ENCODE measurements around the gene SH3RF3. TPM values are rescaled to one million over a fixed set of nuclear protein-coding genes. Genes with fewer than 3 reads are reported as not detected.

SH3RF3 gene
- total RNA-seq, 1 donor from 2014 or later, result 10.8 TPM

GRCh38 chr2:109246616-109247015 lies 117.6 kb downstream of the SH3RF3 start:
- no peak overlapping the region for H3K27ac ChIP-seq
- H3K4me3 ChIP-seq, result no peak overlapping the region
- TF ChIP-seq POLR2A (IDR thresholded peaks at IDR 0.05) (no peak), POLR2AphosphoS5 (IDR thresholded peaks at IDR 0.05; ENCODE audit: insufficient read depth in 1 of 2, low read depth in 1 of 2) (no peak)
- no peak for DNase-seq (ENCODE audit: extremely low spot score in 2 of 2)
- no peaks in the 10 kb centered on the region for H3K9me3 ChIP-seq
- peaks cover 45% of the 10 kb centered on the region for H3K4me1 ChIP-seq
- H3K27me3 ChIP-seq, result no peaks in the 10 kb centered on the region
- intact Hi-C loops (cut with DNase I), result no loop called here
- no peaks in the 10 kb centered on the region for H3K36me3 ChIP-seq

GRCh38 chr2:109247340-109247739 lies 118.3 kb downstream of the SH3RF3 start:
- H3K4me1 ChIP-seq, result peaks cover 37% of the 10 kb centered on the region

GRCh38 chr2:109247812-109248211 lies 118.8 kb downstream of the SH3RF3 start:
- intact Hi-C loops (cut with DNase I), result no loop called here

More at GRCh38 chr2:109247340-109247739, 118.3 kb downstream of the SH3RF3 start:
- no peaks in the 10 kb centered on the region for H3K27me3 ChIP-seq
- H3K27ac ChIP-seq, result no peak overlapping the region
- H3K36me3 ChIP-seq, result no peaks in the 10 kb centered on the region
- no peak for TF ChIP-seq CTCF (IDR thresholded peaks at IDR 0.05)
- no peak for TF ChIP-seq POLR2A (IDR thresholded peaks at IDR 0.05)
- TF ChIP-seq POLR2AphosphoS5 (IDR thresholded peaks at IDR 0.05; ENCODE audit: insufficient read depth in 1 of 2, low read depth in 1 of 2), result no peak
- intact Hi-C loops (cut with DNase I), result no loop called here
- H3K4me3 ChIP-seq, result no peak overlapping the region
- DNase-seq (ENCODE audit: extremely low spot score in 2 of 2), result no peak
- no peaks in the 10 kb centered on the region for H3K9me3 ChIP-seq

GRCh38 chr2:109248590-109248989 lies 119.6 kb downstream of the SH3RF3 start:
- Histone ChIP-seq H3K4me3 (no peak overlapping the region), H3K27ac (no peak overlapping the region), H3K9me3 (no peaks in the 10 kb centered on the region), H3K36me3 (no peaks in the 10 kb centered on the region), H3K27me3 (no peaks in the 10 kb centered on the region), H3K4me1 (peaks cover 25% of the 10 kb centered on the region)
- TF ChIP-seq POLR2A (IDR thresholded peaks at IDR 0.05) (no peak), POLR2AphosphoS5 (IDR thresholded peaks at IDR 0.05; ENCODE audit: insufficient read depth in 1 of 2, low read depth in 1 of 2) (no peak), CTCF (IDR thresholded peaks at IDR 0.05) (no peak)
- DNase-seq (ENCODE audit: extremely low spot score in 2 of 2), result no peak
- intact Hi-C loops (cut with DNase I), result no loop called here

More at GRCh38 chr2:109247812-109248211, 118.8 kb downstream of the SH3RF3 start:
- Histone ChIP-seq H3K36me3 (no peaks in the 10 kb centered on the region), H3K27me3 (no peaks in the 10 kb centered on the region), H3K9me3 (no peaks in the 10 kb centered on the region), H3K27ac (no peak overlapping the region), H3K4me1 (peaks cover 33% of the 10 kb centered on the region), H3K4me3 (no peak overlapping the region)
- TF ChIP-seq POLR2A (IDR thresholded peaks at IDR 0.05) (no peak), CTCF (IDR thresholded peaks at IDR 0.05) (no peak), POLR2AphosphoS5 (IDR thresholded peaks at IDR 0.05; ENCODE audit: insufficient read depth in 1 of 2, low read depth in 1 of 2) (no peak)
- DNase-seq (ENCODE audit: extremely low spot score in 2 of 2), result no peak

GRCh38 chr2:109253217-109253616 lies 124.2 kb downstream of the SH3RF3 start:
- H3K27me3 ChIP-seq, result no peaks in the 10 kb centered on the region
- H3K4me1 ChIP-seq, result peaks cover 23% of the 10 kb centered on the region
- DNase-seq (ENCODE audit: extremely low spot score in 2 of 2), result no peak
- no peak for TF ChIP-seq POLR2AphosphoS5 (IDR thresholded peaks at IDR 0.05; ENCODE audit: insufficient read depth in 1 of 2, low read depth in 1 of 2)
- TF ChIP-seq POLR2A (IDR thresholded peaks at IDR 0.05), result no peak
- TF ChIP-seq CTCF (IDR thresholded peaks at IDR 0.05), result no peak
- no peak overlapping the region for H3K27ac ChIP-seq
- no peaks in the 10 kb centered on the region for H3K36me3 ChIP-seq
- no peaks in the 10 kb centered on the region for H3K9me3 ChIP-seq
- H3K4me3 ChIP-seq, result no peak overlapping the region
- intact Hi-C loops (cut with DNase I), result loop anchor here (10.0 kb wide), 1 partner anchor 252 kb away; no protein-coding TSS in a partner anchor

All from vagina (tissue), 2 donors.